Activated CD8-positive, alpha-beta memory T cell treated with anti-CD3 and anti-CD28 coated beads, Interleukin-2, amount 50 U/mL, for 48 hours (primary cell): ENCODE data around the gene NDUFC2.

Source experiments
- DNase-seq: peaks from one replicate; pipeline ENCODE4 v3.0.0-alpha.2; 2020

NDUFC2 gene

DNA sequence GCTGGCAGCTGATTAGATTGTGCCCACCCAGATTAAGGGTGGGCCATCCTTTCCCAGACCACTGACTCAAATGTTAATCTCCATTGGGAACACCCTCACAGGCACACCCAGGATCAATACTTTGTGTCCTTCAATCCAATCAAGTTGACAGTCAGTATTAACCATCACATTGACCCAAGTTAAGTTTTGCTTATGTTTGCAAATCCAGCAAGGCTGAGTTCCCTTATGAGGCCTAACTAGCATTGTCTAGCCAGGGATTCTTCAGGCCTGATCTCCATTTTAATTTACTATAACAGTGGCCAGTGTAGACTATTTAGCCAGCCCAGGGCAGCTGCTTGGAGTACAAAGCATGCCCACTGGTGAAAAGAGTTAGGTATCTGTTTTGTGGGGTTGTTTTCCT is 54.3 kb downstream of the NDUFC2 start:
- DNase-seq: no peak

DNA sequence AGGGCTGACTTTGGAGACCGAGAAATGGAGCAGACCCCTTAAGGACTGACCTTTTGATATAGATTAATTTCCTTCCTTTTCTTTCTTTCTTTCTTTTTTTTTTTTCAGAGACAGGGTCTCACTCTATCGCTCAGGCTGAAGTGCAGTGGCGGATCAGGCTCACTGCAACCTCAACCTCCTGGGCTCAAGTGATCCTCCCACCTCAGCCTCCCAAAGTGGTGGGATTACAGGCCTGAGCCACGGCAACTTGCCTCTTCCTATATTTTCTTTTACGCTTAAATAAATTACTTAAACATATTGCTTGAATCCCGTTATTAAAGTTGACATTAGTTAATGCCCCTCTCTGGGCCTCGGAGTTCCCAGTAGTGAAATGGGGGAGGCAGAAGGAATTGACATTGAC is 56.2 kb downstream of the NDUFC2 start:
- DNase-seq: no peak

DNA sequence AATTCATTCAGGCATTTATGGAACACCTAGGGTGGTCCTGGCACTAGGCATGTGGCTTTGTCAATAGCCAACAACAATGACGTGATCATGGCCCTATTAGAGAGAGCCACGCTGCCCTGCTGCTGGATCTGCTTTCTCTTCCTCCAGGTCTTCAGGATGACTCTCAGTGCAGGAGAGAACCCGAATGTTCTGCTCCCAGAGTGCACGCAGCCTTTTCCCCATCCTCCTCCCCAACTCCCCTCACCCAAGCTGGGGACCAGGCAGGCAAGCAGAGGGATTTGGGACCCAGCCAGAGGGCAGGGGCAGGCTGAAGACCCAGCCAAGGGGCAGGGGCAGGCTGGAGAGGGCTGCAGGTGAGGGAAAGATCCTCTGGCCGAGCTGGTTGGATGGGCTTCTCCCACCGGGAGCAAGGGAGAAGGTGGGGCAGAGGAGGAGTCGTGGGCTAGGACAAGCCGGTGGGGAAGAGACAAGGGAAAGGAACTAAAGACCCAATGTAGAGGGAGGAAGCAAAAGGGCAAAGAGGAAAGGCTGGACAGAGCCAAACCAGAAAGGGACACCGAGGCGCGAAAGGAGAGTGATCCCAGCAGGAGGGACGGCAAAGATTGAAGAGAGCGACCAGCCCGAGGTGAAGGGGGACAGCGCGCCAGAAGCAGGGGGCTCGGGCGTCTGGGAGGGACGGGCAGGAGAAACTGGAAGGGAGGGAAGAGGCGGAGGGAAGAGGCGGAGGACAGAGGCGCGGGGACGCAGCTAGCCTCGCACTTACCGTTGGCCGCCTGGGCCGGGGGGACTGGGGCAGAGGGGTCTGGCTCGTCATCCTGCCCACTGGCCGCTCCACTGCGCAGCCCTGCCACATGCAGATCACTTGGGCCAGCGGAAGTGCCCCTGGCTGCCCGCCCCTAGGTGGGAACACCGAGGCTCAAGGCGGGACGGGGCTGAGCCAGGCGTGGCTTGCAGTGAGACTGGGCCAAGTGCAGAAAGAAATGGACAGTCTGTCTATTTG is 57.0 kb downstream of the NDUFC2 start, which contains the start of gene KCTD14:
KCTD14 (minus strand) TSS at position 880 of the 1,000 bp plus-strand sequence; CDS start at position 853, 27 bp downstream.
- DNase-seq: no peak

DNA sequence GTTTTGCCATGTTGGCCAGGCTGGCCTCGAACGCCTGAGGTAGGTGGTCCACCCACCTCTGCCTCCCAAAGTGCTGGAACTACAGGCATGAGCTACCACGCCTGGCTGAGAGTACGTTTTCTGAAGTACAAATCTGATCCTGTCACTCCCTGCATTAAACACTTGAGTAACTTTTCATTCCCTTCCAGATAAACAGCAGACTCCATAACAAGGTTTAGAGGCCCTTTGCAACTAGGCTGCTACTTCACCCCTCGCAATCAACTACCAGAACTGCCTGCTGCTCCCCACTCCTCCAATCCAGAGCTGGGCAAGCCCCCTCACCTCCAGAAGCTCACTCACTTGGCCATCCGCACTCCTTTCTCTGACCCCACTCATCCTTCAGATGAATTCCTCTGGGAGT is 58.1 kb downstream of the NDUFC2 start:
- no peak for DNase-seq

DNA sequence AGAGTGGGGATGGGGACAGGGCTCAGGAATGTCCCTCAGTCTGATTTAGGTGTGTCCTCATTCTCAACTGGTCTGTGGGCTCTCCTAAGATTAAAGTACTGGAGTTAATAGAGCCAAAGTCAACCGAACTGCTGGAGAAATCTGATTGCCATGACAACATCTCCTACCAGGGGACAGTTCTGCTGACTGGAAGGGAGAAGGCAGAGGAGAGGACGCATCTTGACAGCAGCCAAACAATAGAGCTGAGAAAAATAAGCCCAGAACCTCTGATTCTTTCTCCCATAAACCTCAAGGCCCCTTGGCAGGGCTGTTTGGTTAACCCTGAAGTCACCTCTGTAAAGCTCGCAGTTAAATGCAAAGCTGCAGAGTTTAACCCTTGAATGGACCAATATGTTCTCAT is 59.4 kb downstream of the NDUFC2 start:
- DNase-seq: no peak

DNA sequence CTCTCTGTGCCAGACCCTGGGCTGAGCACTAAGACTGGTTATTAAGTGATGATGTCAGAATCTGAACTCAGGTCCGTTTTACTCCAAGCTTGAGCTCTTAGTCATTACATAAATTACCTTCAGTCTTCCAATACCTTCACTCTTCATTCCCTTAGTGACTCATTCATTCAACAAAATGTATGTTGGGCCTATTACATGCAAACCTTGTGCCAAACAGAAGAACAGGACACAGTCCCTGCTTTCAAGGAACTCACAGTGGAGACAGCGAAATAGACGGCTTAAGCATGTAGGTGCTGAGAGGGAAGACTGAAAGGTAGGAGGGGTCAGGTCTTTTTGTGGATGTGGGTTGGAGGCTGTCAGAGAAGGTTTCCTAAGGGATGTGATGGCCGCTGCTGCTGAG is 59.9 kb downstream of the NDUFC2 start:
- DNase-seq: no peak
